EL (cell line): ENCODE results near the gene ZMIZ2.
A peak's percentile ranks its signal among the peaks of the same experiment; 100 is the strongest.
"Not testable (repeated sequence)": the region's sequence is repeated elsewhere in the genome, so short reads cannot be mapped to it uniquely, and the experiment has no call there.

Source experiments
- DNase-seq: peaks from one replicate; pipeline ENCODE4 v3.0.0-alpha.2; 2016

ZMIZ2 gene, protein sequence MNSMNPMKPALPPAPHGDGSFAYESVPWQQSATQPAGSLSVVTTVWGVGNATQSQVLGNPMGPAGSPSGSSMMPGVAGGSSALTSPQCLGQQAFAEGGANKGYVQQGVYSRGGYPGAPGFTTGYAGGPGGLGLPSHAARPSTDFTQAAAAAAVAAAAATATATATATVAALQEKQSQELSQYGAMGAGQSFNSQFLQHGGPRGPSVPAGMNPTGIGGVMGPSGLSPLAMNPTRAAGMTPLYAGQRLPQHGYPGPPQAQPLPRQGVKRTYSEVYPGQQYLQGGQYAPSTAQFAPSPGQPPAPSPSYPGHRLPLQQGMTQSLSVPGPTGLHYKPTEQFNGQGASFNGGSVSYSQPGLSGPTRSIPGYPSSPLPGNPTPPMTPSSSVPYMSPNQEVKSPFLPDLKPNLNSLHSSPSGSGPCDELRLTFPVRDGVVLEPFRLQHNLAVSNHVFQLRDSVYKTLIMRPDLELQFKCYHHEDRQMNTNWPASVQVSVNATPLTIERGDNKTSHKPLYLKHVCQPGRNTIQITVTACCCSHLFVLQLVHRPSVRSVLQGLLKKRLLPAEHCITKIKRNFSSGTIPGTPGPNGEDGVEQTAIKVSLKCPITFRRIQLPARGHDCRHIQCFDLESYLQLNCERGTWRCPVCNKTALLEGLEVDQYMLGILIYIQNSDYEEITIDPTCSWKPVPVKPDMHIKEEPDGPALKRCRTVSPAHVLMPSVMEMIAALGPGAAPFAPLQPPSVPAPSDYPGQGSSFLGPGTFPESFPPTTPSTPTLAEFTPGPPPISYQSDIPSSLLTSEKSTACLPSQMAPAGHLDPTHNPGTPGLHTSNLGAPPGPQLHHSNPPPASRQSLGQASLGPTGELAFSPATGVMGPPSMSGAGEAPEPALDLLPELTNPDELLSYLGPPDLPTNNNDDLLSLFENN

GRCh38 chr7:44748045-44748947 lies at the start of gene ZMIZ2:
Gene ZMIZ2 (plus strand): TSS chr7:44748847. CDS start chr7:44756250, 7,403 bp downstream.
- peak; percentile 88 for DNase-seq

- not testable (repeated sequence) for DNase-seq
These were observed 49.0 kb upstream of the ZMIZ2 start for GRCh38 chr7:44699598-44699997.

GRCh38 chr7:44700322-44700721 lies 48.3 kb upstream of the ZMIZ2 start:
- DNase-seq: no peak

- DNase-seq: not testable (repeated sequence)
These were observed 45.3 kb upstream of the ZMIZ2 start for GRCh38 chr7:44703391-44703790.

GRCh38 chr7:44703921-44704320 lies 44.7 kb upstream of the ZMIZ2 start:
- DNase-seq: no peak

- no peak for DNase-seq
These were observed 43.2 kb upstream of the ZMIZ2 start for GRCh38 chr7:44705434-44705833.

DNA sequence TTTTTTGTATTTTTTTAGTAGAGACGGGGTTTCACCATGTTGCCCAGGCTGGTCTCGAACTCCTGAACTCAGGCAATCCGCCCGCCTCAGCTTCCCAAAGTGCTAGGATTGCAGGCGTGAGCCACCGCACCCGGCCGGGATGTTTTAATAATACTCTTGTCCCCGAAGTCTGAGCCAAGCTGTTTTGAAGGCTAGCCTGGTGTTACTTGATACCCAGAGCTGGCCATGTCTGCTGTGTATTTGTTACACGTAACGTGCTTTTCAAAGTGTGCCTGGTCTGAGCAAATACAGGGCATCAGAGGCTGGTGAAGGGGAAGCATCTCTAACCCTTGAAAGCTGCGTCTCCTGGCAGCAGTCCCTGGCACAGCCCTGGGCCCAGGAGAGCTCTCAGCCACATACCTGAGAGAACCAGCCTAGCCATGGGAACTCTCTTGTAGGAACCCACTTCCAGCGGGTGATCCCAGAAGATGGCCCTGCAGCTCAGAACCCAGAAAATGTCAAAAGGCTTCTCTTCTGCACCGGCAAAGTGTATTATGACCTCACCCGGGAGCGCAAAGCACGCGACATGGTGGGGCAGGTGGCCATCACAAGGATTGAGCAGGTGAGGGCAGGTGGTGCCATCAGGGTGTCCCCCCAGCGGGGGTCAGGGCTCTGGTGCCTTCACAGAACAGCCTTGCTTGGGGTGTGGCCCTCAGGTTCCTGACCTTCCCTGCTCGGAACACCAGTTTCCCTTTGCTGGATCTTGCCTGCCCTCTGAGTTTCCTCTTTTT lies 41.7 kb upstream of the ZMIZ2 start:
- no peak for DNase-seq

GRCh38 chr7:44707558-44708230 lies 41.0 kb upstream of the ZMIZ2 start:
- DNase-seq: no peak

DNA sequence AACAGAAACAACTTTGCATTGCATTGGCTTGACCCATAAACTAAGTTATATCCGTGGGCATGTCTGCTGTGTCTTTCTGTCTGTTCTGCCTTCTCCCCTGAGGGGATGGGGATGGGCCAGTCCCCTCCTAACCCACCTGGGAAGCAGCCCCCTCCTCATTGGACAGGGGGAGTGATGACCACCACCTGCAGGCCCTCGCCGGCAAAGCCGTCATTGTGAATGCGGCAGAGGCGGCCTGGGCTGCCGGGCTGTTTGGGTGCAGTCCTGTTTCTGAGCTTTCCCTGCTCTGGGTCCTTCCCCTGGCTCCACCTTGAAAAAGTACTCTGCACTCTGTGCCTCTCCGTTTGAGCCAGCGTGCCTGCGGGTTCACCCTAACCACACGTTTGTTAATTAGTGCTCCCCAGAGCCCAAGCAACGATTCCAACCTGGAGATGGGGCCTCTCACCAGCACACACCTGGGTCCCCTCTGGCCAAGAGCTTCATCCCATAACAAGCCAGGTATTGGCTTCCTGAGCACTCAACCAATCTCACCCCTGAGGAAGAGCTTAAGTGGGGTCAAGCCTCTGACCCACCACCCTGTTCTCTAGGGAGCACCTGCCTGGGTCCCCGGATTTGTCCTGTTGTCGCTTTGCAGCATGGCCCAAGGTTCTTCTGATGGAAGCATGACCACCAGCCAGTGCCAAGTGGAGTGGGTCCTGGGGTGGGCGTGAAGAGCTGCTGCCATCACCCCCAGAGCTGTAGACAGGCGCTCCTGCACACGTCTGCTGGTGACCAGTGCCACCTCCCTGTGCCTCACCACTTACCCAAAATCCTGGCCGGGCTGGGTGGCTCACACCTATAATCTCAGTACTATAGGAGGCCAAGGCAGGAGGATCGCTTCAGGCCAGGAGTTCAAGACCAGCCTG lies 39.4 kb upstream of the ZMIZ2 start:
- DNase-seq: no peak

DNA sequence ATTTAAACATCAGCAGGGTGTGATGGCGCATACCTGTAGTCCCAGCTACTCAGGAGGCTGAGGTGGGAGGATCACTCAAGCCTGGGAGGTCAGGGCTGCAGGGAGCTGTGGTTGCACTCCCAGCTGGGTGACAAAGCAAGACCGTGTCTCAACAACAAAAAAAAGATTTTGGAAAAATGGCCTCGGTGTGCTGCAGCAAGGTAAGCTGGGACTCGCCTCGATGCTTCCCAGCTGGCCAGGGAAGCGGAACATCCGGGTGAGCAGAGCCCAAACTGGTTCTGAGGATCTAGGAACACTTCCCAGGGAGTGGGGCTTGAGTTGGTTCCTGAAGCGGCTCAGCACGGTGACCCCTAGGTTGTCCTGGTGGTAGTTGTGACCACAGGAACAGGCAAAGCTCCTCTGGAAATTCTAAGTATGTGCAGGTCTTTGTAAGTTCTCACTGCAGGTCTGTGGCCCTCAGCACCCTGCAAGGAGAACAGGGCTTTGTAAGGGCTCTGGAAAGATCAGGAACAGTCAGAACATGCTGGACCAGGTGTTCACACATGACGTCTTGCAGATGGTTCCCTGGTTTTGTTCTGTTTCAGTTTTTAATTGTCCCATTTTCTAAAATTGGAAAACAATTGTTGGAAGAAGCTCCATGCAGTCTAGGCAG lies 38.6 kb upstream of the ZMIZ2 start:
- DNase-seq: no peak

- DNase-seq: no peak
These were observed 37.1 kb upstream of the ZMIZ2 start for GRCh38 chr7:44711528-44711927.

DNA sequence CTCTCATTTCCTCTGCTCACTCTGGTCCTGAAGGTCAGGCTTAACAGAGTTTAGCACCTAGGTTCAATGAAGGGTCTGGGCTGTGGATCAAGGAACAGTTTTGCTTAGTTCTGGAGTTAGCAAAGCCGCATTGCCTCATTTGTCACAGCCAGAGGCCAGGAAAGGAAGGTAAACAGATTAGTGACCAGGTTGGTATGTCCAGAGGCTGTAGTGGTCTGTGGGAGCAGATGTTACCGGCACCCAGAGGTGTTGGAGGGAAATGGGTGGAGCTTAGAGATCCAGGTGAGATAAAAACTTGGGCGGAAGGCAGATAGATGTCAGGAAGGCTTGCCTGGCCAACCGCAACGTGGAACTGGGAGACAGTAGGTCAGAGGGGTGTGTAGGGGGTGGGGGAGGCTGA lies 36.6 kb upstream of the ZMIZ2 start:
- no peak for DNase-seq

DNA sequence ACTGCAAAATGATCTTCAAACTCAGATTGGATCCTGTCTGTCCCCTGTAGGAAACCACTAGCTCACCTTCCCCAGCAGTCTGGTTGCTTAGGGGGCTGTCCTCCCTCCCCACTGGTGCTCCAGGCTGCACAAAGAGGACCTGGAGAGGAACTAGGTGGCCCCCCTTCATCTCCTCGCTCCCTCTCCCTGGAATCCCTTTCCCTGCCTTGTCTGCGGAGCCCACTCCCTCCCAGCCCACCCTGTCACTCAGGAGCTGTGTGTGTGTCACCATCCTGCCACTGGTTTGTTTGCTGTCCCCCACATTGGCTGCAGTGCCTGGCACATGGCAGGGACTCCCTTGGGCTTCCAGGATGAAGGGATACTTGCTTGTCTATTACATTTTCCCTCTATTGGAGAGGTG lies 35.5 kb upstream of the ZMIZ2 start:
- no peak for DNase-seq

DNA sequence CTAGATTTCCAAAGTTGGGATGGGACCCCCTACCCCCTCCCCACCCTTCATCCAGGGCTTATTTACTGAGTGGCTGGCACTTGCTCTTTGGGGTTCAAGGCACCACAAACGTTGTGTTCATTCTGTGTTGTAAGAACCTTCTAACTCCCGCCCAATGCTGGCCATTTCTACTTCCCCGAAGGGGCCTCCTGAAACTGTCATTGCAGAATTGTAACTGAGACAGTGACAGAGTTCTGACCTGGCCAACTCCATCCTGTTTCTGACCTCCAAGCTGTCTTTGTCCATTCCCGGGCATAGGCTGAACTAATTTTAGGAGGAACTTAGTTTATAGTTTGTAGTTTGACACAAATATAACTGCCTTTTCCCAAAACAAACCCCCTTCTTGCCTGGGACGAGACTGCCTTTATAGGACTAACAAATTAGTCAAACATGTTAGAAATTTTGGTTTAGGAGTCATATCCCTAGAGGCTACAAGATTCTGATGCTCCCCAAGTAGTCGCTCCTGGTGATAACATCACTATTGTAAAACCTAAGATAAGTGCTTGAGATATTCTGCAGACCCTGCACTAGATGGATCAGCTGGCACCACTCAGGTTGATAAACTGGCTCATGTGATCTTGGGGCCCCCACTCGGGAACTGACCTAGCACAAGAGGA lies 34.8 kb upstream of the ZMIZ2 start:
- DNase-seq: peak; percentile 14

DNA sequence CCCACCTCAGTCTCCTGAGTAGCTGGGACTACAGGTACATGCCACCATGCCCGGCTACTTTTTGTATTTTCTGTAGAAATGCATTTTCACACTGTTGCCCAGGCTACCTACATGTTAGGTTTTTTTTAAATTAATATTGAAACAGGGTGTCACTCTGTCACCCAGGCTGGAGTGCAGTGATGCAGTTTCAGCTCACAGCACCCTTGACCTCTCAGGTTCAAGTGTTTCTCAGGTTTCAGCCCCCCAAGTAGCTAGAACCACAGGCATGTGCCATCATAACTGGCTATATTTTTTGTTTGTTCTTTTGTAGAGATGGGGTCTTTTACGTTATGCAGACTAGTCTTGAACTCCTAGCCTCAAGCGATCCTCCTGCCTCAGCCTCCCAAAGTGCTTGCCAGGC lies 32.4 kb upstream of the ZMIZ2 start:
- no peak for DNase-seq

GRCh38 chr7:44720301-44720700 lies 28.3 kb upstream of the ZMIZ2 start:
- DNase-seq: no peak

- no peak for DNase-seq
These were observed 24.4 kb upstream of the ZMIZ2 start for GRCh38 chr7:44724276-44724675.

DNA sequence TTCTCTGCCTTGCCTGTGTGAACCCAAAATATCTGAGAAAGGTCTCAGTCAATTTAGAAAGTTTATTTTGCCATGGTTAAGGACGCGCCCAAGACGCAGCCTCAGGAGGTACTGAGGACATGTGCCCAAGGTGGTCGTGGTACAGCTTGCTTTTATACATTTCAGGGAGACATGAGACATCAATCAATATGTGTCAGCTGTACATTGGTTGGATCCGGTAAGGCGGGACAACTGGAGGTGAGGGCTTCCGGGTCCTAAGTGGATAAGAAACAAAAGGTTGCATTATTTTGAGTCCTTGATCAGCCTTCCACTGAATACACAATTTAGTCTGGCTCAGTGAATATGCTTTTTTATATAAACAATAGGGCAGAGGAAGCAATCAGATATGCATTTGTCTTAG lies 22.4 kb upstream of the ZMIZ2 start:
- not testable (repeated sequence) for DNase-seq
